Neural cell (in vitro differentiated cells): ENCODE results near the gene SLC7A8. TPM values are rescaled to one million over a fixed set of nuclear protein-coding genes. Genes with fewer than 3 reads are reported as not detected.

Experiments used
- H2AFZ ChIP-seq: fragments of 200-600, 300-800 bp; sonication (generic), shearing (Covaris generic); 2 replicates; pipeline ENCODE4 v1.6.0; 2014; ENCODE audit warnings: low read depth, mild to moderate bottlenecking, antibody characterized with exemption, low read length, moderate library complexity
- H3F3A ChIP-seq: fragments of 200-600 bp; shearing (Covaris generic); 2 replicates; pipeline ENCODE4 v1.6.1; 2016; ENCODE audit warnings: mild to moderate bottlenecking, moderate library complexity, mixed read lengths, antibody characterized with exemption, low read length; ENCODE audit not compliant: insufficient read depth, poor library complexity, severe bottlenecking
- H3K27ac ChIP-seq: fragments of 200-600, 300-800 bp; sonication (generic), shearing (Covaris generic); 2 replicates; pipeline ENCODE4 v1.5.1; 2014; ENCODE audit warnings: mild to moderate bottlenecking, low read length, moderate library complexity
- H3K27me3 ChIP-seq: fragments of 300-800, 200-600 bp; sonication (generic), shearing (Covaris generic); 2 replicates; pipeline ENCODE4 v1.6.0; 2014; ENCODE audit warnings: mild to moderate bottlenecking, low read depth, low read length, moderate library complexity; ENCODE audit not compliant: insufficient read depth
- H3K36me3 ChIP-seq: fragments of 300-800, 200-600 bp; sonication (generic), shearing (Covaris generic); 2 replicates; pipeline ENCODE4 v1.5.1; 2014; ENCODE audit warnings: mild to moderate bottlenecking, antibody characterized with exemption, low read length, moderate library complexity; ENCODE audit not compliant: insufficient read depth
- H3K4me2 ChIP-seq: fragments of 300-800, 200-600 bp; sonication (generic), shearing (Covaris generic); 2 replicates; pipeline ENCODE4 v1.6.0; 2014; ENCODE audit warnings: mild to moderate bottlenecking, low read length
- H3K4me3 ChIP-seq: fragments of 300-800, 200-600 bp; sonication (generic), shearing (Covaris generic); 2 replicates; pipeline ENCODE4 v1.5.1; 2014; ENCODE audit warnings: mild to moderate bottlenecking, low read length, moderate library complexity
- H3K79me2 ChIP-seq: fragments of 200-600 bp; shearing (Covaris generic); replicated peaks from 2 replicates; pipeline ENCODE4 v1.6.0; 2014; ENCODE audit warnings: mild to moderate bottlenecking, low read length, moderate library complexity; ENCODE audit not compliant: insufficient read depth
- H3K9ac ChIP-seq: fragments of 300-800, 200-600 bp; sonication (generic), shearing (Covaris generic); 2 replicates; pipeline ENCODE4 v1.6.1; 2016; ENCODE audit warnings: mild to moderate bottlenecking, low read length, mixed read lengths
- H3K9me2 ChIP-seq: fragments of 200-600 bp; shearing (Covaris generic); 2 replicates; pipeline ENCODE4 v1.6.1; 2016; ENCODE audit warnings: mild to moderate bottlenecking, low read length, mixed read lengths; ENCODE audit not compliant: insufficient read depth
- H3K9me3 ChIP-seq: fragments of 200-600, 300-800 bp; sonication (generic), shearing (Covaris generic); 2 replicates; pipeline ENCODE4 v1.6.1; 2016; ENCODE audit warnings: mild to moderate bottlenecking, mixed run types, low read length, moderate library complexity, mixed read lengths
- H4K20me1 ChIP-seq: fragments of 200-600 bp; shearing (Covaris generic); 2 replicates; pipeline ENCODE4 v1.6.1; 2016; ENCODE audit warnings: mild to moderate bottlenecking, mixed run types; ENCODE audit not compliant: insufficient read depth
- CTCF ChIP-seq: fragments of 450-650 bp; IDR thresholded peaks from 2 replicates; pipeline ENCODE4 v1.5.1; 2014; ENCODE audit warnings: antibody characterized with exemption, mild to moderate bottlenecking, moderate library complexity; ENCODE audit not compliant: poor library complexity, severe bottlenecking
- EP300 ChIP-seq: fragments of 450-650 bp; conservative IDR thresholded peaks from 2 replicates; pipeline ENCODE4 v1.6.1; 2014; ENCODE audit warnings: antibody characterized with exemption, mild to moderate bottlenecking, moderate library complexity; ENCODE audit not compliant: poor library complexity, severe bottlenecking
- EZH2 ChIP-seq: fragments of 200-600, 300-800 bp; shearing (Covaris generic), sonication (generic); IDR thresholded peaks from 2 replicates; pipeline ENCODE4 v1.6.1; 2014; ENCODE audit warnings: antibody characterized with exemption, low read length, borderline replicate concordance, mild to moderate bottlenecking; ENCODE audit not compliant: insufficient read depth, poor library complexity, severe bottlenecking
- MXI1 ChIP-seq: fragments of 450-650 bp; conservative IDR thresholded peaks from 2 replicates; pipeline ENCODE4 v1.6.1; 2014; ENCODE audit warnings: antibody characterized with exemption, mild to moderate bottlenecking; ENCODE audit not compliant: poor library complexity, severe bottlenecking
- POLR2AphosphoS5 ChIP-seq: IDR thresholded peaks from 2 replicates; pipeline ENCODE4 v1.6.1; 2012
- RAD21 ChIP-seq: fragments of 450-650 bp; conservative IDR thresholded peaks from 2 replicates; pipeline ENCODE4 v1.6.1; 2014; ENCODE audit warnings: antibody characterized with exemption, mild to moderate bottlenecking, moderate library complexity
- REST ChIP-seq: IDR thresholded peaks from 2 replicates; pipeline ENCODE4 v1.6.1; 2012; ENCODE audit warnings: borderline replicate concordance
- SMC3 ChIP-seq: fragments of 450-650 bp; conservative IDR thresholded peaks from 2 replicates; pipeline ENCODE4 v1.6.1; 2014; ENCODE audit warnings: antibody characterized with exemption, mild to moderate bottlenecking, moderate library complexity; ENCODE audit not compliant: poor library complexity
- TAF1 ChIP-seq: IDR thresholded peaks from 2 replicates; pipeline ENCODE4 v1.6.1; 2012; ENCODE audit warnings: low read depth
- polyA plus RNA-seq: library from polyadenylated mRNA; depleted of rRNA; stranded (reverse); fragments of >200 nt; gene quantifications from 2 replicates; pipeline ENCODE4 v1.2.3, GENCODE V29; 2014

Gene SLC7A8
- polyA plus RNA-seq, 1 donor from 2014 or later, result 0.21 TPM

- Histone ChIP-seq H3K36me3 (no peaks in the 10 kb centered on the region), H4K20me1 (no peaks in the 10 kb centered on the region), H3K9me2 (no peaks in the 10 kb centered on the region), H3K9ac (no peak overlapping the region), H2AFZ (no peak overlapping the region), H3K9me3 (no peaks in the 10 kb centered on the region), H3K79me2 (peaks cover 2% of the 10 kb centered on the region), H3K4me2 (no peak overlapping the region), H3K27me3 (no peaks in the 10 kb centered on the region), H3F3A (no peaks in the 10 kb centered on the region), H3K4me3 (no peak overlapping the region), H3K27ac (no peak overlapping the region)
- TF ChIP-seq CTCF, result no peak
- TF ChIP-seq TAF1, result no peak
- no peak for TF ChIP-seq REST
- no peak for TF ChIP-seq SMC3
- no peak for TF ChIP-seq RAD21
These were observed 81.4 kb downstream of the SLC7A8 start for GRCh38 chr14:23101986-23102625.

GRCh38 chr14:23101213-23101970 is 82.1 kb downstream of the SLC7A8 start:
- no peak overlapping the region for H2AFZ ChIP-seq

More at GRCh38 chr14:23101213-23101970, 82.1 kb downstream of the SLC7A8 start:
- Histone ChIP-seq H3F3A (no peaks in the 10 kb centered on the region), H3K9me3 (no peaks in the 10 kb centered on the region), H3K27me3 (no peaks in the 10 kb centered on the region), H3K9ac (no peak overlapping the region), H3K9me2 (no peaks in the 10 kb centered on the region), H4K20me1 (no peaks in the 10 kb centered on the region), H3K27ac (no peak overlapping the region), H3K4me3 (no peak overlapping the region), H3K79me2 (peaks cover 9% of the 10 kb centered on the region), H3K4me2 (no peak overlapping the region), H3K36me3 (no peaks in the 10 kb centered on the region)
- TF ChIP-seq TAF1, result no peak
- no peak for TF ChIP-seq REST
- no peak for TF ChIP-seq MXI1
- no peak for TF ChIP-seq SMC3
- TF ChIP-seq POLR2AphosphoS5, result no peak
- TF ChIP-seq CTCF, result no peak
- no peak for TF ChIP-seq EZH2
- no peak for TF ChIP-seq RAD21
- TF ChIP-seq EP300, result no peak
